B cell (primary cell): ENCODE results near the gene ZBTB21. TPM values are rescaled to one million over a fixed set of nuclear protein-coding genes. Genes with fewer than 3 reads are reported as not detected.
A peak's percentile ranks its signal among the peaks of the same experiment; 100 is the strongest.

Source experiments
- ATAC-seq: fragments of 200-7000 bp; cut with Tn5 transposase; one replicate; pipeline ENCODE4 v1.10.0; 2021; ENCODE audit warnings: low read depth, mild to moderate bottlenecking, moderate number of reproducible peaks, moderate library complexity
- CTCF ChIA-PET: fragments of 350-600 bp; sonication (Branson Sonifier 250); formaldehyde crosslinking; loops from one replicate; lab custom pipeline; 2021; ENCODE audit warnings: antibody characterized with exemption, inconsistent platforms; lab: Charles Lee
- POLR2A ChIA-PET: fragments of 350-600 bp; sonication (Branson Sonifier 250); formaldehyde crosslinking; loops from one replicate; lab custom pipeline; 2021; ENCODE audit warnings: antibody characterized with exemption; lab: Charles Lee
- DNase-seq: peaks from one replicate; pipeline ENCODE4 v3.0.0; 2013
- H2AFZ ChIP-seq: 2 replicates; pipeline ENCODE4 v1.6.1; 2012; ENCODE audit warnings: mild to moderate bottlenecking, low read depth, low read length; ENCODE audit not compliant: insufficient read depth, poor library complexity, severe bottlenecking
- H3K27ac ChIP-seq, 2 donors: 1 replicate in 1 of 2; 2 replicates in 1 of 2; pipeline ENCODE4 v1.5.1; 2012 to 2013; ENCODE audit warnings: low read length in 2 of 2, mild to moderate bottlenecking in 2 of 2, moderate library complexity in 1 of 2
- H3K27me3 ChIP-seq, 4 experiments: fragments of 200-600 bp in 1 of 4; sonication (generic) in 1 of 4; replicated peaks in 1 of 4; 1 replicate in 2 of 4; 2 replicates in 2 of 4; pipeline versions ENCODE4 v1.6.1 to v1.7.0; 2013 to 2016; ENCODE audit warnings: low read length in 3 of 4, mild to moderate bottlenecking in 2 of 4, mixed read lengths in 1 of 4, moderate library complexity in 1 of 4; ENCODE audit not compliant: insufficient read depth in 4 of 4, control insufficient read depth in 3 of 4; ENCODE audit errors: control extremely low read depth in 1 of 4
- H3K36me3 ChIP-seq, 2 experiments: replicated peaks in 1 of 2; 1 replicate in 1 of 2; 2 replicates in 1 of 2; pipeline versions ENCODE4 v1.6.1 to v1.7.1; 2013; ENCODE audit warnings: low read length in 1 of 2; ENCODE audit not compliant: insufficient read depth in 2 of 2, control insufficient read depth in 1 of 2; ENCODE audit errors: control extremely low read depth in 1 of 2, extremely low read depth in 1 of 2
- H3K4me1 ChIP-seq, 2 donors: fragments of 200-600 bp in 1 of 2; sonication (generic) in 1 of 2; 1 replicate in 1 of 2; 2 replicates in 1 of 2; pipeline versions ENCODE4 v1.5.1 to v1.6.1; 2013 to 2017; ENCODE audit warnings: low read length in 2 of 2; ENCODE audit not compliant: control insufficient read depth in 2 of 2, insufficient read depth in 2 of 2
- H3K4me2 ChIP-seq: replicated peaks from 2 replicates; pipeline ENCODE3; 2012; ENCODE audit warnings: mild to moderate bottlenecking, low read depth, low read length; ENCODE audit not compliant: poor library complexity, severe bottlenecking
- H3K4me3 ChIP-seq, 5 experiments: fragments of 200-600 bp in 1 of 5; sonication (generic) in 1 of 5; 1 replicate in 3 of 5; 2 replicates in 2 of 5; pipeline versions ENCODE4 v1.5.1 to v1.7.0; 2011 to 2016; ENCODE audit warnings: low read length in 4 of 5, mild to moderate bottlenecking in 4 of 5, low read depth in 2 of 5, control low read depth in 1 of 5, moderate library complexity in 1 of 5; ENCODE audit not compliant: insufficient read depth in 1 of 5; ENCODE audit errors: control extremely low read depth in 1 of 5, extremely low read depth in 1 of 5
- H3K79me2 ChIP-seq: fragments of 200-600 bp; sonication (generic); one replicate; pipeline ENCODE4 v1.6.0; 2016; ENCODE audit warnings: low read length; ENCODE audit not compliant: control insufficient read depth, insufficient read depth
- H3K9ac ChIP-seq: fragments of 200-600 bp; sonication (generic); 2 replicates; pipeline ENCODE4 v1.6.1; 2017; ENCODE audit warnings: mild to moderate bottlenecking, low read length, moderate library complexity
- H3K9me3 ChIP-seq, 3 donors: one replicate each; pipeline versions ENCODE4 v1.6.1 to v1.7.1; 2013; ENCODE audit warnings: low read length in 2 of 3; ENCODE audit not compliant: control insufficient read depth in 2 of 3, insufficient read depth in 1 of 3; ENCODE audit errors: control extremely low read depth in 1 of 3
- H4K20me1 ChIP-seq: 2 replicates; pipeline ENCODE4 v1.6.0; 2012; ENCODE audit warnings: mild to moderate bottlenecking, low read length; ENCODE audit not compliant: insufficient read depth, control insufficient read depth, poor library complexity, severe bottlenecking
- H3K27ac Mint-ChIP-seq: one replicate; pipeline ENCODE4 v1.8.0; 2021; ENCODE audit warnings: mixed read lengths
- H3K27me3 Mint-ChIP-seq: one replicate; pipeline ENCODE4 v1.8.0; 2021; ENCODE audit warnings: mixed read lengths
- H3K4me1 Mint-ChIP-seq: one replicate; pipeline ENCODE4 v1.8.0; 2021; ENCODE audit warnings: mixed read lengths
- H3K4me3 Mint-ChIP-seq: one replicate; pipeline ENCODE4 v1.8.0; 2021; ENCODE audit warnings: mixed read lengths
- H3K9me3 Mint-ChIP-seq: one replicate; pipeline ENCODE4 v1.8.0; 2022; ENCODE audit warnings: mixed read lengths; ENCODE audit not compliant: insufficient read depth
- CTCF ChIP-seq: fragments of 200-600 bp; IDR thresholded peaks from one replicate; pipeline ENCODE4 v1.8.0; 2022; ENCODE audit warnings: antibody characterized with exemption, mild to moderate bottlenecking
- EZH2 ChIP-seq: IDR thresholded peaks from 2 replicates; pipeline ENCODE4 v1.6.1; 2012; ENCODE audit warnings: borderline replicate concordance, low read depth, mild to moderate bottlenecking, moderate library complexity, low read length; ENCODE audit not compliant: insufficient read depth, poor library complexity, severe bottlenecking
- WGBS: methylation state at CpG from one replicate; pipeline ENCODE4 v1.1.5; 2013; ENCODE audit warnings: missing lambda C conversion rate; ENCODE audit not compliant: insufficient coverage; 5-methylcytosine and 5-hydroxymethylcytosine counted together
- intact Hi-C: fragments of 100-400 bp; cut with micrococcal nuclease; formaldehyde crosslinking; loops from one replicate; pipeline ENCODE4 v1.10.0; 2022
- polyA plus RNA-seq: library from polyadenylated mRNA; depleted of rRNA; stranded (reverse); fragments of >200 nt; gene quantifications from 2 replicates; pipeline ENCODE4 v1.2.3, GENCODE V29; 2012
- total RNA-seq, 2 donors: library from RNA; stranded (reverse); fragments of 120-200 nt in 1 of 2; gene quantifications; 1 replicate in 1 of 2; 2 replicates in 1 of 2; pipeline versions ENCODE4 v1.2.3 to v1.2.4, GENCODE V29; 2013 to 2022

Gene ZBTB21
- total and polyA plus RNA-seq, 2 donors (not counting 1 experiment from before 2014, with no cell fraction given): 12.4 to 40.1 TPM

GRCh38 chr21:41956926-41957729 lies 53.0 kb downstream of the ZBTB21 start:
- no peaks in the 10 kb centered on the region for H3K79me2 ChIP-seq
- H3K4me3 ChIP-seq: no peak overlapping the region
- H3K27ac ChIP-seq: no peak overlapping the region
- no peaks in the 10 kb centered on the region for H4K20me1 ChIP-seq
- H3K4me1 ChIP-seq: peaks cover 25 to 26% of the 10 kb centered on the region in 2 donors
- no peak for ATAC-seq
- ChIA-PET CTCF (no interaction called here), POLR2A (no interaction called here)
- H2AFZ ChIP-seq: no peak overlapping the region
- TF ChIP-seq CTCF (no peak), EZH2 (no peak)
- WGBS: 64% methylated on average over 6 of the region's 9 CpGs
- DNase-seq: no peak
- H3K9me3 ChIP-seq: peaks cover 0 to 6% (median 0%) of the 10 kb centered on the region in 3 donors
- H3K36me3 ChIP-seq: no peaks in the 10 kb centered on the region
- Mint-ChIP-seq H3K4me3 (no peak overlapping the region), H3K4me1 (peaks cover 26% of the 10 kb centered on the region), H3K27me3 (peaks cover 39% of the 10 kb centered on the region), H3K9me3 (no peaks in the 10 kb centered on the region), H3K27ac (peak overlapping the region; percentile 29)
- intact Hi-C loops: no loop called here
- H3K27me3 ChIP-seq: peaks cover 0 to 42% (median 10%) of the 10 kb centered on the region in 4 experiments
- no peak overlapping the region for H3K9ac ChIP-seq
- no peak overlapping the region for H3K4me2 ChIP-seq

GRCh38 chr21:41955516-41955915 lies 54.6 kb downstream of the ZBTB21 start:
- no peaks in the 10 kb centered on the region for H3K79me2 ChIP-seq
- 83% methylated on average over 5 of the region's 10 CpGs for WGBS
- DNase-seq (no peak), ATAC-seq (no peak)
- H3K27me3 Mint-ChIP-seq: peaks cover 35% of the 10 kb centered on the region
- H3K27ac ChIP-seq: no peak overlapping the region
- H3K9me3 Mint-ChIP-seq: no peaks in the 10 kb centered on the region
- intact Hi-C loops: no loop called here
- H3K4me2 ChIP-seq: peak overlapping the region; percentile 22
- no peak overlapping the region for H3K27ac Mint-ChIP-seq
- peak overlapping the region; percentile 18 for H3K4me3 Mint-ChIP-seq
- H2AFZ ChIP-seq: no peak overlapping the region
- no peak overlapping the region for H3K9ac ChIP-seq
- TF ChIP-seq EZH2 (no peak), CTCF (no peak)
- H3K4me1 Mint-ChIP-seq: peaks cover 16% of the 10 kb centered on the region
- peaks cover 17 to 19% of the 10 kb centered on the region in 2 donors for H3K4me1 ChIP-seq
- no peaks in the 10 kb centered on the region for H4K20me1 ChIP-seq
- ChIA-PET CTCF (interaction anchor here (0.9 to 1.0 kb wide), 2 partner anchors 152 to 162 kb away, joined by 3 to 4 read pairs; no protein-coding TSS in a partner anchor), POLR2A (interaction anchor here (0.7 kb wide), 1 partner anchor 127 kb away, joined by 6 read pairs; no protein-coding TSS in a partner anchor)
- no peak overlapping the region for H3K4me3 ChIP-seq
- peaks cover 0 to 38% (median 7%) of the 10 kb centered on the region in 4 experiments for H3K27me3 ChIP-seq
- no peaks in the 10 kb centered on the region for H3K36me3 ChIP-seq
- H3K9me3 ChIP-seq: peaks cover 0 to 6% (median 0%) of the 10 kb centered on the region in 3 donors
